ENCODE measurements around the gene AHCY.

DNA sequence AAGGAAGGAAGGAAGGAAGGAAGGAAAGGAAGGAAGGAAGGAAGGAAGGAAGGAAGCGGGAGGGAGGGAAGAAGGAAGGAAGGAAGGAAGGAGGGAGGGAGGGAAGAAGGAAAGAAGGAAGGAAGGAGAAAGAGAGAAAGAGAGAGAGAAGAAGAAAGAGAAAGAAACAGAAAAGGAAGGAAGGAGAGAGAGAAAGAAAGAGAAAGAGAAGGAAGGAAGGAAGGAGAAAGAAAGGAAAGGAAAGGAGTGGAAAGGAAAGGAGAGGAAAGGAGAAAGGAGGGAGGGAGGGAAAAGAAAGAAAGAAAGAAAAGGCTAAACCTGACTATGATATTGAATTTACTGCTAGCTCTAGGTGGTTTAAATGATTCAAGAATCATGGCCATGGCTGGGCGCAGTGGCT, 67.3 kb downstream of the AHCY start:
- no peak for TF ChIP-seq CTCF (IDR thresholded peaks at IDR 0.05)
- TF ChIP-seq POLR2A (IDR thresholded peaks at IDR 0.05): no peak
- TF ChIP-seq POLR2AphosphoS5 (IDR thresholded peaks at IDR 0.05): no peak
- TF ChIP-seq EP300 (IDR thresholded peaks at IDR 0.05): no peak

All from gastroesophageal sphincter (tissue), 3 donors.